SH-SY5Y (cell line): ENCODE measurements around the gene ARHGAP28.

Experiments used
- GATA2 ChIP-seq: IDR thresholded peaks from 2 replicates; pipeline ENCODE4 v1.6.1; 2011; ENCODE audit warnings: mild to moderate bottlenecking, low read depth, low read length
- GATA3 ChIP-seq: IDR thresholded peaks from 2 replicates; pipeline ENCODE4 v1.6.1; 2011; ENCODE audit warnings: low read depth, mild to moderate bottlenecking, low read length, moderate library complexity

Gene ARHGAP28

DNA sequence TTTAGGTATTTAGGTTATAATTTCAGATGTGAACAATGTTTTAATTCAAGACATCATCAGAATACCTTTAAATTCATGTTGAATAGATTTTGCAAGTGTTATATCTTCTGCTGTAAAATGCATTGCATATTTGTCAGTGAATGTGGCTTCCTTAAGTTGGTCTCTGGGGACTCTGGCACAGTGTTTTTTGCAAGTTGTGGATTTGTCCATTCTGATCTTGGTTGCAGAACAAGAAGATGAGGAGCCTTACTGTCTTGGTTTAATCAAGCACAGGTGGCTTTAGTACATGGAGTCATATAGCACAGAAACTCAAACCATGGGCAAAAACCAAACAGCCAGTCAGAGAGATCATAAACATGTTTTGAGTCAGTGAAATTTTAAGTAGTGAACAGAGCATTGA is 135.7 kb downstream of the ARHGAP28 start:
- TF ChIP-seq GATA3, result no peak
- no peak for TF ChIP-seq GATA2

DNA sequence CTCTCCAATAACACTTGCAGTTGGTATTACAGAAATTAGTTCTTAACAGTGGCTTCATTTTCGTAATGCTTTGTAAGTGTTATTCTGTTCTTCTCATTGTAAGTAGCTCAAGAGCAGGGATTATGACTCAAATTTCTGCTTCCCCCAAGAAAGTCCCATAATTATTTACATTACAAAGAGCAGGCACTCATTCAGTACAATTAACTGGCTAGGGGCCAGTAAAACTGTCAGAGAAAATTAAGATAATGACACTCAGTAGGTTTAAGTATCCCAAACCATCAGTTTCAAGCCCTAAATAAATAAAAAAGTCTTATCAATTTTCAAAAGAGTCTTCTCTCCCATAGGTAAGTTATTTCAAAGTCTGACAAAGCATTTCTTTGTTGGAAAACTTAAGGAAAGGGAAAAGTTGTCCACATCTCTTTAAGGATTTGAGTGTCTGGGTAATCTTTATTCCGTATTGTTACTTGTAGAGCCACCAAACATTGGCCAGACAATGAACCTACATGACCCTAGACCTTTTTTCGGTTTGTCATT is 137.1 kb downstream of the ARHGAP28 start:
- no peak for TF ChIP-seq GATA2
- TF ChIP-seq GATA3, result no peak

DNA sequence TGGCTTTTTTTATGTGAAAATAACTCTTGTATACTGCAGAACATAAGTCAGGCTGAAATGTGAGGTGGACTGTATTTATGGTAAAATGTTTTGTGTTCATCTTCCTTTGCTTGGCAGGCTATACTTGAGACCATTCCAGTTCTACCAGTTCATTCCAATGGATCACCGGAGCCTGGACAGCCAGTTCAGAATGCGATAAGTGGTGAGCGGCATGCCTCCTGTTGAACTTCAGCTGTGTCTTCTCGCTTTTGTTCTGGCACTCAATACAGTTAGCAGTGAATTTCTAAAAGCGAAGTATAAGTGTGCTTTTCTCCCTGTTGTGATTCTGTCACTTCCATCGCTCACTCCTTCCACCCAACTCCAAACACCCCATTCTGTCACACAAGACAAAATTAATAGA is 138.5 kb downstream of the ARHGAP28 start:
- TF ChIP-seq GATA3 (no peak), GATA2 (no peak)

GRCh38 chr18:6871566-6871965 is 142.1 kb downstream of the ARHGAP28 start:
- TF ChIP-seq GATA3, result no peak
- TF ChIP-seq GATA2, result no peak

- TF ChIP-seq GATA2, result no peak
Observed at GRCh38 chr18:6873040-6873751, 143.7 kb downstream of the ARHGAP28 start.

DNA sequence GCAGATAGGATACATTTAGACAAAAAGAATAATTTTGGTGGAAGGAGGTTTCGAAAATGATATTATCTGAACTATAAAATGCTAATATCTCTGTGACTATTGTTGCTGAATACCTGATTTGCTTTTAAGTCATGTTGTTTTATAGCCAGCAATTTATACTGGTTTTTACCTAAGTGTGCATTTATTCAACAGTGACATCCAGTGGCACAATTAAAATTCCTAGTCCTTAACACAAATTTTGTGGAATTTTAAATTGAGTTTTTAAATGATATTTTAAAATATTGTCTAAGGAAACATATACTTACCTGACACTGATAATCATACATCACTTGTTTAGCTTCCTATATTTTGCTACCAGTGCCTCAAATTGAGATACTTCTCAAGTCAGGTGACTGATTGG is 144.8 kb downstream of the ARHGAP28 start:
- TF ChIP-seq GATA3 (no peak), GATA2 (no peak)

DNA sequence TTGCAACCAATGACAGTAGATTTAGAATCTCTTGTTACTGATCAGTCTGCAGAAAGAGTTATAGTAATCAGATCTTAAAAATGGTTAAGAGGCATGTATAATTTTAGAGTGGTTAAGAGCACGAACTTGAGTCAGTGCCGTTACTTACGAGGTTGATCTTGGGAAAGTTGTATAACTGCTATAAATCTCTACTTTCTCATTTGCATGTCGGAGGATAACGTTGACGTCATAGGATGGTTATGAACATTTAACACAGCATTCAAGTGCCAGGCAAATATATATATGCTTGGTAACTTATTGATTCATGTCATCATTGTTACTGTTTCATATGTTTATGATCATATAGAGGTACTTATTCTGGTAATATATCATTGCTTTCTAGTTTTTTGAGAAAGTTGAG is 146.2 kb downstream of the ARHGAP28 start:
- TF ChIP-seq GATA3, result no peak
- TF ChIP-seq GATA2, result no peak

- TF ChIP-seq GATA2 (no peak), GATA3 (no peak)
Observed at GRCh38 chr18:6876641-6877041, 147.1 kb downstream of the ARHGAP28 start.

DNA sequence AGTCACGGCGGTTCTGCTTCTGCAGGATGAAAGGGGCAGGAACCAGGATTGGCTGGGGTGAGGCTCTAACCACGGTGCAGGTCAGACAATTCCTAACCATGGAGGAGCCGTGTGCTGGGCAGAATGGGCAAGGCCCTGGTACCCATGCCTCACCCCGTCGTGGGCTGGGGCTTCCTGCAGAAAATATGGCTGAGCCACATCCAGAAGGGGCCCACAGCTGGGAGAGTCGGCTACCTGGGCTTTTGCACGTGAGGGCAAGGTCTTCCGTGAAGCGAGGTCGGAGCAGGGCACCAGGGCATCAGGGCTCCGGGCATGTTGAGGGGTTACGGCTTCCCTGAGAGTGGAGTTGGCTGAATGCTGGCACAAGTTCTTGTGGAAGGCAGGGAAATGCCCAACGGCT is 147.8 kb downstream of the ARHGAP28 start:
- TF ChIP-seq GATA2 (no peak), GATA3 (no peak)

DNA sequence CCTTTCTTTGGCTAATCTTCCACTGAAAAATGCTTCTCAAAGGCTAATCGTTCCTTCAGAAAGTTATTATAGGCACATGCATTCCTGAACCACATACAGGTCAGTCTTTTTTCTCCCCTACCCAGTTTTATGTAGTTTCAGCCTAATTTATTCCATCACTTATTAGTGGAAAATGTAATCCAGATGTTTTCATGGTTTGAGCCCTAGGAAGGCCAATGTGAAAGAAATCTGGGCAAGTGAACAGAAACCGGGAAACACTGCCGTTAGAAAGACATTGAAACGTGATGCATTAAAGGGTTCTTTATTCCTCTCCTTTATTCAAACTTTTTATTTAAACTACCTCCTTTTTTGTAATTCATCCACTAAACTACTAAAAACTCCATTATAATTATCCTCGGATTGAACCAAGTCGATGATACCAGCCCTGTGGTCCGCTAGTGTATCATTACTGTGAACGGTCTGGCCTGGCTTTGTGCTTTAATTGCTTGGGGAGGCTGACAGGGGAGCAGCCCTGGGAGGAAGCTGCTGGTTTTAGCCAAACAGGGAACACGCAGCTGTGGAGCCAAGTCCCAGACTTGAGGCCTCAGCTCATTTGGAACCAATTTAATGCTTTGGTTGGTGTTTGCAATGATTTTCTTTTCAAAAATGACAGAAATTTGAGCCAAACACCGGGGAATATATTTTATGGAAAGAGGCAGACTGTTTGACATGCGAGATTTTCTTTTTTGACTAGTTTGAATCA is 149.2 kb downstream of the ARHGAP28 start:
- no peak for TF ChIP-seq GATA2
- TF ChIP-seq GATA3, result no peak

GRCh38 chr18:6879508-6880195 is 150.1 kb downstream of the ARHGAP28 start:
- TF ChIP-seq GATA3 (no peak), GATA2 (no peak)

GRCh38 chr18:6881034-6881820 is 151.7 kb downstream of the ARHGAP28 start:
- TF ChIP-seq GATA2, result no peak
- TF ChIP-seq GATA3, result no peak

GRCh38 chr18:6882401-6882800 is 152.9 kb downstream of the ARHGAP28 start:
- TF ChIP-seq GATA2, result no peak
- TF ChIP-seq GATA3, result no peak

DNA sequence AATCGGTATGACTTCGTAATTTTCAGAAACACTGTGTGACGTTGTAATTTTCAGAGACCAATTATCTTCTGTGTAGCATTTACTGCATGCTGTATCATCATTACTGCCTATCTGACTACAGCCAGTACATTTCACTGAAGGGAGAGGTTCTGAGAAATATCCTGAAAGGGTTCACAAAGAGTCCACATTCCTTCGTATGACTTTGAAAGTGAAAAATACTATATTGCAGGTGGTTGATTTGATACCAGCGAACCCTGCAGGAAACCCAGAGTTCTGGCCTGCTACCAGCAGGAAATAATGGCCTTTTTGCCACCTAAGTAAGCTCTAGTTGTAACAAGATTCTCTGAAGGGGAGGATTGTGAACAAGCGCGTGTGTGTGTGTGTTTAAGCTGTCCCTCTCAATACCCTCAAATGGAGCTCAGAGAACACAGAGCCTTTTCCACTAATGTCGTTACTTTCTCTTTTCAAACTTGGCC is 155.5 kb downstream of the ARHGAP28 start:
- TF ChIP-seq GATA3, result no peak
